AG09309 (cell line): Measurements from ENCODE around the gene MYH9.
A peak's percentile ranks its signal among the peaks of the same experiment; 100 is the strongest.

Experiments used
- DNase-seq: peaks from one replicate; pipeline ENCODE4 v3.0.0-alpha.2; 2010; ENCODE audit warnings: low read depth
- H3K4me3 ChIP-seq: 2 replicates; pipeline ENCODE4 v1.5.1; 2011; ENCODE audit warnings: mild to moderate bottlenecking, low read depth, low read length, moderate library complexity; ENCODE audit not compliant: control insufficient read depth
- TF ChIP-seq, protein P1 (sequence below): IDR thresholded peaks from 2 replicates; pipeline ENCODE4 v1.5.1; 2011; ENCODE audit warnings: mild to moderate bottlenecking, low read depth, low read length, inconsistent platforms; ENCODE audit not compliant: insufficient read depth, control insufficient read depth; ENCODE audit errors: missing control alignments

MYH9 gene

DNA sequence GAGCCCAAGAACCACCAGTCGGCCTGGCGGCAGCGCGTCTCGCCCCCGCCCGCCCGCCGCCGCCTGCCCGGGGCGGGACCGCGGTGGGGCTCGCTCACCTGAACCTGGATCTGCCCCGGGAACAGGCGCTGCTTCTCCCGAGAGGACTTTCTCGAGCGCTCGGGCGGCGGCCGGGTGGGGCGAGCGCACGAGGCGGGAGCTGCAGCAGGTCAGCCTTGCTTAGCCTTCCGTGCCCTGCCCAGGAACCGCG is 133 bp downstream of the MYH9 start:
- TF ChIP-seq, protein P1, sequence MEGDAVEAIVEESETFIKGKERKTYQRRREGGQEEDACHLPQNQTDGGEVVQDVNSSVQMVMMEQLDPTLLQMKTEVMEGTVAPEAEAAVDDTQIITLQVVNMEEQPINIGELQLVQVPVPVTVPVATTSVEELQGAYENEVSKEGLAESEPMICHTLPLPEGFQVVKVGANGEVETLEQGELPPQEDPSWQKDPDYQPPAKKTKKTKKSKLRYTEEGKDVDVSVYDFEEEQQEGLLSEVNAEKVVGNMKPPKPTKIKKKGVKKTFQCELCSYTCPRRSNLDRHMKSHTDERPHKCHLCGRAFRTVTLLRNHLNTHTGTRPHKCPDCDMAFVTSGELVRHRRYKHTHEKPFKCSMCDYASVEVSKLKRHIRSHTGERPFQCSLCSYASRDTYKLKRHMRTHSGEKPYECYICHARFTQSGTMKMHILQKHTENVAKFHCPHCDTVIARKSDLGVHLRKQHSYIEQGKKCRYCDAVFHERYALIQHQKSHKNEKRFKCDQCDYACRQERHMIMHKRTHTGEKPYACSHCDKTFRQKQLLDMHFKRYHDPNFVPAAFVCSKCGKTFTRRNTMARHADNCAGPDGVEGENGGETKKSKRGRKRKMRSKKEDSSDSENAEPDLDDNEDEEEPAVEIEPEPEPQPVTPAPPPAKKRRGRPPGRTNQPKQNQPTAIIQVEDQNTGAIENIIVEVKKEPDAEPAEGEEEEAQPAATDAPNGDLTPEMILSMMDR, result no peak
- peak overlapping the region; percentile 88 for H3K4me3 ChIP-seq
- no peak for DNase-seq

DNA sequence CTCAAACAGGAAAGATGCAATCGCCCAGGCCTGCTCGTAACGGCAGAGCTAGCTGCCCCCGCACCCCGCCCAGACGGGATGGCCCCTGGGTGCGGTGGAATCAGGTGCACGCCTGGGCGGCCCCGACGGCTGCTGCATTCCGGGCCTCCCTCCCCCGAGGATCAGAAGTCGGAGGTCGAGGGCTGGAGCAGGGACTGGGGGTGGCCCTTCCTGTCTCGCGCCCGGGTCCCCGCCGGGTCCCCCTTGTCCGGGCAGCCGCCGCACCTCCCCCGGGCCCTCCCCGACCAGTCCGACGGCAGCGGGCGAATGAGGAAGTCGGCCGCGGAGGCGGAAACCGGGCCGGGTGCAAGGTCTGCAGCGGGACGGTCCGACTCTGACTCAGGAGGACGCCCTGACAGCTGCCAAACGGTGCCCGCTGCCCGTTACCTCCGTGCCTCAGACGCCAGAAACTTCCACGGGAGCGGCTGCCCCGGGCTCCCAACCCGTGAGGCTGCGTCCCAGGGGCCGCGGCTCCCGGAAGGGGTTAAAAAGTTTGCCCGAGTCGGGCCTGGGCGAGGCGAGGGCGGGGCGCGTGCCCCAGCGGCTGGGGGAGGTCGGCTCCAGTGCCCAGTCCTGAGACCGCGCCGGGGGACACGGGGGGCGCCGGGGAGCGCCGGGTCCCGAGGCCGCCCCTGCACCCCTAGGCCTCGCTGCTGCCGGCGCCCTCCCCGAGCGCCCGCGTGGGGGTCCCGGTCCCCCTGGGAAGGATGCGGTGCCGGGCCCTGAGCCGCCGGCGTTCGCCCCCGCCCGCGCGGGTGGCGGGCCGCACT is 663 bp downstream of the MYH9 start:
- DNase-seq, result no peak
- H3K4me3 ChIP-seq, result peak overlapping the region; percentile 88
- TF ChIP-seq, protein P1, result no peak

DNA sequence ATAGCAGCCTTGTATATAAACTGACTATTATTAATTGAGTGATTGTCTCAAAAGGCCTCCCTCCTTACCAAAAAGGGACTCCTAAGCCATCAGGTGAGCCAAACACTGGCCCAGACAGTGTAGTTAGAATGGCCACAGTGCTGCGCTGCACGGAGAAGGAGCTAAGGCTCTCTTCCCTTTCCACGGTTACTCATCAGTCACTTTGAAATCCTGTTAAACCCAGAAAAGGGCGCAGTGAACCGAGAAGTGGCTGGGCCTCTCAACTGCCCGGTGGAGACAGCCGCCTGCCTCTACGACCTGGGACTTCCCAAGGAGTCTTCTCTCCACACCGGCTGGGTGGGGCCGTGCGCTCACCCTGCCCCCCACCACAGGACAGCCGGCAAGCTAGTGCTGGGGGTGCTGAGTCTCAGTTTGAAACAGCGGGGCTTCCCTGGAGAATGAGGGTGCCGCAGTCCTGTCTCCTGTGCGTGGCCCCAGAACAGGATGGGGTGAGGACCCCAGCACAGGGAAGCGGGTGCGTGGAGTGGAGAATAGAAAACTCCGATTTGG is 1.3 kb downstream of the MYH9 start:
- peak overlapping the region; percentile 88 for H3K4me3 ChIP-seq
- DNase-seq, result no peak
- TF ChIP-seq, protein P1, result peak; percentile 2

DNA sequence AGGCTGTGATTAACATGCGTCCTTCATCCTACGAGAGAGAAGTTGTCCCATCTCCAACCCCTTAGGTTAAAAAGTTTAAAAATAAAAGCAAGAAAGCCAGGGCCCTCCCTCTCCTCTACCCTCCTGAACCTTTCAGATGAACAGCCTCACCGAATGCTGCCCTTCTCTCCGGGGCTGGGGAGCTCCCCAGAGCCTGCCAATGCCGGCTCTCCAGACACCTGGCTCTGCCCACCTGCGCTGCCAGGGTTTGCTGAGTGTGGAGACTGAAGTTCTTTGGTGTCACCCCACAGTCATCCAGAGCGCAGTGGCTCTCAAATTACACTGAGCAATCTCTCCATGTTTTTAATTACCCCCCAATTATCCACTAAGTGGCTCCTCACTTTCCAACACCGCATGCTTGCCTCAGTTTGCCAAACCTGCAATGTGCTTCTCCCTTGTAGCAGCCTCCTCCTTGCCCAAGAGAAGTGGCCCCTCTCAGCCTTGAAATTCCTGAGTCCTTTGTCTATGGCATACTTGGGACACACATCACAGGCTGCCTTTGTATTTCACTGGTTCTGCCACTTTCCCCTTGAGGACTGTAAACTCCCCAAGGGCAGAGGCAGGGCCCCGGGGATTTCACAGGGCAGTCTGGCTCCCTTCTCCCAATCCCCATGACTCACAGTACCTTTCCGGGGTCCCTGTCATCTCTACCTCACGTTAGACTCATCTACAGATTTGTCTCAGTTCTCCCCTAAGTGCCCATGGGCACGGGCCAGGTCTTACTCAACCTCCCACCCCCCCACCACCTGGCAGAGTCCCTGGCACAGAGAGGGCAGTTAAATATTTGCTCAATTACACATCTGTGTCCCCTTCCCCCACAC is 2.0 kb downstream of the MYH9 start:
- TF ChIP-seq, protein P1, result no peak
- peak overlapping the region; percentile 88 for H3K4me3 ChIP-seq
- no peak for DNase-seq

DNA sequence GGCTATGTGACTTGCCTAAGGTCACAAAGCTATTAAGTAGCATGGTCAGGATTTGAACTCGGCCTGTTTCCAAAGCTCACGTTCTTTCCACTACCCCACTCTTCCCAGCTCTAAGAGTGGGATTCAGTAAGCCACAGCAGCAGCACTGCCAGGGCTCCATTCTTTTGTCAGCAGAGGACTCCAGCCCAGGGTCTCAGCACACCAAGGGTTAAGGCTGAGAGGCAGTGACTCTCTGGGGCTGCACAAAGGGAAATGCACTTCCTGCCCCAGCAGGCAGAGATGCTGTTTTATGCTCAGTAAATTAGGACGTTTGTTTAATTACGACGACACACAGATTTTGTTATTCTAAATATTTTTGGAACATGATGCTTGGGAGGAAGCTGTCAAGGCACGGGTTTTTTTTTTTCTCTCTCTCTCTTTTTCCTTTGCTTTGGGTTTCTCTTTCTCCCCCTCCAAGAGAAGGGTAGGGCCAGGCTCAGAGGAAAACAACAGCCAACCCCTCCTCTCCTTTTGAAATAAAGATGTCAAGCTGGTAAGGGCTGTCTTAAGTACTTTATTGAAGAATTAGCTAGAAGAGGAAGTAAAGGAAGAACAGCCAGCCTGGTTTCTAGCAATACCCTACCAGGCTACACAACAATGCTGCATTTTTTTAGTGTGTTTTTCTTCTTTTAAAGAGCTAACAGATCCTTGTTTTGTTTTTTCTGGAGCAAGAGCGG is 2.8 kb downstream of the MYH9 start:
- no peak for DNase-seq
- peak overlapping the region; percentile 88 for H3K4me3 ChIP-seq
- TF ChIP-seq, protein P1, result no peak

DNA sequence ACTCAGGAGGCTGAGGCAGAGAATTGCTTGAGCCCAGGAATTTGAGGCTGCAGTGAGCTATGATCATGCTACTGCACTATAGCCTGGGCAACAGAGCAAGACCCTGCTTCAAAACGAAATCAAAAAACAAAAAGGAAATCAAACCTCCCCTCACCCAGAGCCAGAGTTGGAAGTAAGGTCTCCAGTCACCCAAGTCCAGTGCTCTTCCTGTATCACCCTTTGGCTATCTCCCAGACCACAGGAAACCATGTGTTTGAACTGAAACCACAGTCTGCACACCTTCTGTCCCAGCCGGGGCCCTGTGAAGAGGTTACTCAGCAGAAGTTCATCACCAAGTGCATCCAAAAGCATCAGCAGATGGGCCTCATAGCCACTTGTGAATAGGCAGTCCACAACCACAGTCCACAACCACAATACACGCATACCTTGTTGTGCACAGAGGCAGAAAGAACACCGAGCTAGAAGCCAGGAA is 4.6 kb downstream of the MYH9 start:
- no peak for DNase-seq
- no peak overlapping the region; the same call in 1 of the 2 replicates for H3K4me3 ChIP-seq
- TF ChIP-seq, protein P1, result no peak
